PFSK-1 (cell line): Measurements from ENCODE around the gene CABLES1.

ENCODE experiments used
- FOXP2 ChIP-seq: optimal IDR thresholded peaks from 2 replicates; pipeline ENCODE3; 2011; ENCODE audit warnings: borderline replicate concordance, control low read depth, inconsistent platforms; ENCODE audit not compliant: insufficient read depth; ENCODE audit errors: extremely low read length, extremely low read depth
- POLR2AphosphoS5 ChIP-seq: IDR thresholded peaks from 2 replicates; pipeline ENCODE4 v1.6.1; 2012; ENCODE audit warnings: low read depth, mild to moderate bottlenecking, control low read depth, low read length, moderate library complexity
- REST ChIP-seq, 2 experiments: IDR thresholded peaks; 2 replicates each; pipeline versions ENCODE4 v1.6.1 to v1.8.0; 2011 to 2012; ENCODE audit warnings: low read depth in 2 of 2, low read length in 2 of 2, control low read depth in 1 of 2, inconsistent platforms in 1 of 2, mild to moderate bottlenecking in 1 of 2, moderate library complexity in 1 of 2; ENCODE audit not compliant: insufficient read depth in 1 of 2
- SIN3A ChIP-seq: IDR thresholded peaks from 2 replicates; pipeline ENCODE4 v1.6.1; 2012; ENCODE audit warnings: mild to moderate bottlenecking, low read length, moderate library complexity, borderline replicate concordance; ENCODE audit not compliant: insufficient read depth
- TAF1 ChIP-seq: IDR thresholded peaks from 2 replicates; pipeline ENCODE4 v1.6.1; 2012; ENCODE audit warnings: low read length, control low read depth, borderline replicate concordance; ENCODE audit not compliant: insufficient read depth

CABLES1 gene

GRCh38 chr18:23274638-23275482, 139.6 kb downstream of the CABLES1 start:
- TF ChIP-seq FOXP2 (no peak), POLR2AphosphoS5 (no peak), TAF1 (no peak), REST (IDR thresholded peaks at IDR 0.05; ENCODE audit: insufficient read depth in 1 of 2, low read depth in 2 of 2, low read length in 2 of 2) (no peak), SIN3A (no peak)

GRCh38 chr18:23276451-23276850, 141.2 kb downstream of the CABLES1 start:
- TF ChIP-seq FOXP2 (no peak), REST (IDR thresholded peaks at IDR 0.05; ENCODE audit: insufficient read depth in 1 of 2, low read depth in 2 of 2, low read length in 2 of 2) (no peak), POLR2AphosphoS5 (no peak), SIN3A (no peak), TAF1 (no peak)

GRCh38 chr18:23277399-23277798, 142.1 kb downstream of the CABLES1 start:
- TF ChIP-seq TAF1: no peak
- TF ChIP-seq POLR2AphosphoS5: no peak
- no peak for TF ChIP-seq SIN3A
- no peak for TF ChIP-seq FOXP2
- no peak for TF ChIP-seq REST (IDR thresholded peaks at IDR 0.05; ENCODE audit: insufficient read depth in 1 of 2, low read depth in 2 of 2, low read length in 2 of 2)

- TF ChIP-seq FOXP2 (no peak), TAF1 (no peak), POLR2AphosphoS5 (no peak), SIN3A (no peak), REST (IDR thresholded peaks at IDR 0.05; ENCODE audit: insufficient read depth in 1 of 2, low read depth in 2 of 2, low read length in 2 of 2) (no peak)
Observed at GRCh38 chr18:23279931-23280330, 144.6 kb downstream of the CABLES1 start.
